Stimulated activated CD4-positive, alpha-beta T cell treated with anti-CD3 and anti-CD28 coated beads, TNF-alpha, amount 100 ng/mL, for 1 hour (primary cell): ENCODE results near the gene CD180.

Experiments used
- DNase-seq, 3 donors: peaks; one replicate each; pipeline ENCODE4 v3.0.0-alpha.2; 2020; ENCODE audit warnings: low read depth in 3 of 3, low spot score in 1 of 3

The CD180 gene

GRCh38 chr5:67133217-67133616, 63.4 kb downstream of the CD180 start:
- DNase-seq = no peak

- no peak for DNase-seq
These were observed 66.8 kb downstream of the CD180 start for GRCh38 chr5:67129768-67130167.
